ENCODE data around the gene EXOC4. TPM values are rescaled to one million over a fixed set of nuclear protein-coding genes. Genes with fewer than 3 reads are reported as not detected.

EXOC4 gene
- total RNA-seq (2021; fragmentation: NEBNext Ultra II Directional; extraction: Animal tissue kit (Norgen Biotek cat#: 25700)) (67.3 and 69.1 TPM in 2 replicates), polyA plus RNA-seq (2011; rRNA removed) (20.7 and 27.0 TPM in 2 replicates), polyA minus RNA-seq (2011; rRNA and poly(A)+ RNA removed) (164 and 189 TPM in 2 replicates)
- polyA plus RNA-seq (2011; cell fraction: cytosol; rRNA removed): 33.5 TPM
- 28.0 TPM for polyA plus RNA-seq (2011; cell fraction: nucleus; rRNA removed)
- 35.6 to 50.5 TPM (median 42.4 TPM) in 4 replicates for polyA plus RNA-seq (2012, experiment 1 of 2)
- 6.3 TPM for polyA plus RNA-seq (2012, experiment 2 of 2)
- polyA plus RNA-seq (2013, experiment 1 of 2): 28.8 TPM
- 29.6 TPM for polyA plus RNA-seq (2013, experiment 2 of 2)
- polyA minus RNA-seq (2011; cell fraction: cytosol; rRNA and poly(A)+ RNA removed): 65.8 TPM
- polyA minus RNA-seq (2011; cell fraction: nucleus; rRNA and poly(A)+ RNA removed): 349 TPM
- long read RNA-seq, experiment 1, full-length matches to known transcripts: 10 of 62 reads
- long read RNA-seq, experiment 1, partial matches to known transcripts: 48 of 62 reads
- long read RNA-seq, experiment 1, other reads (novel, unspliced or antisense): 4 of 62 reads
- long read RNA-seq, experiment 2, full-length matches to known transcripts: 4 of 72 reads
- long read RNA-seq, experiment 2, partial matches to known transcripts: 3 of 72 reads
- long read RNA-seq, experiment 2, other reads (novel, unspliced or antisense): 65 of 72 reads

GRCh38 chr7:133252858-133253518 lies at the start of gene EXOC4:
TSS of gene EXOC4 (plus strand) at chr7:133253078.
- H3K23ac ChIP-seq (ENCODE audit: insufficient read length): no peak within 1 kb of the TSS
- peak within 1 kb of the TSS; percentile 93; the same call in 1 of the 2 replicates for H4K8ac ChIP-seq (ENCODE audit: extremely low read depth, insufficient read depth, low read length)
- H3K27ac ChIP-seq (ENCODE audit: low read depth, low read length): peak within 1 kb of the TSS; percentile 82
- 1% methylated on average over 24 of the region's 25 CpGs; no CpG with 5 or more reads in 1 of the 2 experiments for WGBS, 2 experiments (ENCODE audit: extremely low coverage in 1 of 2, insufficient coverage in 1 of 2, insufficient read length in 1 of 2, insufficient replicate concordance in 2 of 2, low coverage in 1 of 2, low lambda C conversion rate in 2 of 2, missing lambda C conversion rate in 1 of 2)
- FAIRE-seq: peak; percentile 97
- peak within 1 kb of the TSS; percentile 3 for H3K56ac ChIP-seq (replicated peaks; ENCODE audit: insufficient read length, low read depth, low read length)
- no peaks in the 10 kb centered on the region for H3K36me3 ChIP-seq (ENCODE audit: control insufficient read depth in 2 of 4, insufficient read depth in 4 of 4, low read length in 3 of 4)
- no peaks in the 10 kb centered on the region for H4K20me1 ChIP-seq (replicated peaks in 1 of 2; ENCODE audit: control insufficient read depth in 1 of 2, insufficient read depth in 2 of 2, low read length in 2 of 2)
- H2BK120ac ChIP-seq (replicated peaks; ENCODE audit: low read depth, low read length): no peak within 1 kb of the TSS
- H2BK5ac ChIP-seq (ENCODE audit: low read depth, low read length): peak within 1 kb of the TSS; percentile 62
- H2BK15ac ChIP-seq (ENCODE audit: low read length): no peak within 1 kb of the TSS
- H2BK20ac ChIP-seq (ENCODE audit: low read length): no peak within 1 kb of the TSS
- H3K23me2 ChIP-seq (ENCODE audit: low read depth, low read length): peaks cover 2% of the 10 kb centered on the region; the same call in 1 of the 2 replicates
- no peak within 1 kb of the TSS for H4K91ac ChIP-seq (replicated peaks; ENCODE audit: insufficient read length, low read length)
- H3K14ac ChIP-seq (ENCODE audit: insufficient read length): no peak within 1 kb of the TSS
- peak within 1 kb of the TSS; percentile 73 to 82 (median 76) for H3K9ac ChIP-seq (replicated peaks in 1 of 4; ENCODE audit: extremely low read depth in 1 of 4, low read depth in 3 of 4, low read length in 3 of 4)
- peak within 1 kb of the TSS; percentile 59 to 95 (median 88) for H3K4me3 ChIP-seq (ENCODE audit: extremely low read depth in 1 of 4, insufficient read depth in 2 of 4, low read depth in 3 of 4, low read length in 4 of 4)
- no peak within 1 kb of the TSS for H2AK5ac ChIP-seq (ENCODE audit: low read depth, low read length)
- peak within 1 kb of the TSS; percentile 85 for H4K5ac ChIP-seq (ENCODE audit: insufficient read length, low read depth, low read length)
- peak within 1 kb of the TSS; percentile 82 to 87 for H3K4me2 ChIP-seq (ENCODE audit: insufficient read depth in 1 of 2, low read depth in 2 of 2, low read length in 2 of 2)
- no peaks in the 10 kb centered on the region; a peak in 2 of 7 replicates for H3K4me1 ChIP-seq (replicated peaks in 1 of 4; ENCODE audit: control insufficient read depth in 3 of 4, insufficient read depth in 4 of 4, low read length in 3 of 4)
- H3K9me3 ChIP-seq (ENCODE audit: insufficient read depth in 2 of 2, low read depth in 1 of 2, low read length in 1 of 2): no peaks in the 10 kb centered on the region
- peak within 1 kb of the TSS; percentile 65 for H2AFZ ChIP-seq (ENCODE audit: low read length)
- H3K79me1 ChIP-seq (ENCODE audit: low read depth, low read length): peaks cover 3% of the 10 kb centered on the region
- no peak within 1 kb of the TSS for H2BK12ac ChIP-seq (ENCODE audit: low read depth, low read length)
- no peak within 1 kb of the TSS for H3K4ac ChIP-seq (replicated peaks; ENCODE audit: insufficient read length, low read depth, low read length)
- H3K79me2 ChIP-seq (ENCODE audit: control insufficient read depth in 1 of 2, insufficient read depth in 2 of 2, low read length in 2 of 2): peaks cover 9 to 46% of the 10 kb centered on the region in 2 experiments; a peak in 3 of 4 replicates
- H3K18ac ChIP-seq (ENCODE audit: extremely low read depth, low read length): peak within 1 kb of the TSS; percentile 62
- H3K27me3 ChIP-seq (replicated peaks in 1 of 4; ENCODE audit: control insufficient read depth in 3 of 4, extremely low read depth in 1 of 4, insufficient read depth in 3 of 4, low read length in 3 of 4): no peaks in the 10 kb centered on the region
- CTCF ChIA-PET (ENCODE audit: partially characterized antibody): interaction anchor here (0.7 to 1.4 kb wide), 2 partner anchors 180 to 181 kb away, joined by 3 to 4 read pairs; no protein-coding TSS in a partner anchor
- POLR2A ChIA-PET (ENCODE audit: partially characterized antibody): interaction anchor here (1.2 to 2.6 kb wide), 5 partner anchors 9 to 171 kb away, joined by 3 to 14 read pairs (median 4); partner anchors contain the start of gene CHCHD3
- DNase-seq (ENCODE audit: low read depth in 1 of 2, low spot score in 2 of 2): peak; percentile 82 to 88
- TF ChIP-seq HDAC2 (IDR thresholded peaks at IDR 0.05; ENCODE audit: borderline replicate concordance in 1 of 2, low read depth in 2 of 2, low read length in 2 of 2) (0 out of 4 replicates have a peak, but pooled peaks of 1 of the 2 experiments have one; percentile 2), TAF1 (IDR thresholded peaks at IDR 0.05; ENCODE audit: low read depth, low read length) (peak; percentile 88), SIRT6 (IDR thresholded peaks at IDR 0.05; ENCODE audit: low read length) (no peak), SIX5 (IDR thresholded peaks at IDR 0.05; ENCODE audit: low read depth, low read length) (peak; percentile 70)
- TF ChIP-seq, protein P1, sequence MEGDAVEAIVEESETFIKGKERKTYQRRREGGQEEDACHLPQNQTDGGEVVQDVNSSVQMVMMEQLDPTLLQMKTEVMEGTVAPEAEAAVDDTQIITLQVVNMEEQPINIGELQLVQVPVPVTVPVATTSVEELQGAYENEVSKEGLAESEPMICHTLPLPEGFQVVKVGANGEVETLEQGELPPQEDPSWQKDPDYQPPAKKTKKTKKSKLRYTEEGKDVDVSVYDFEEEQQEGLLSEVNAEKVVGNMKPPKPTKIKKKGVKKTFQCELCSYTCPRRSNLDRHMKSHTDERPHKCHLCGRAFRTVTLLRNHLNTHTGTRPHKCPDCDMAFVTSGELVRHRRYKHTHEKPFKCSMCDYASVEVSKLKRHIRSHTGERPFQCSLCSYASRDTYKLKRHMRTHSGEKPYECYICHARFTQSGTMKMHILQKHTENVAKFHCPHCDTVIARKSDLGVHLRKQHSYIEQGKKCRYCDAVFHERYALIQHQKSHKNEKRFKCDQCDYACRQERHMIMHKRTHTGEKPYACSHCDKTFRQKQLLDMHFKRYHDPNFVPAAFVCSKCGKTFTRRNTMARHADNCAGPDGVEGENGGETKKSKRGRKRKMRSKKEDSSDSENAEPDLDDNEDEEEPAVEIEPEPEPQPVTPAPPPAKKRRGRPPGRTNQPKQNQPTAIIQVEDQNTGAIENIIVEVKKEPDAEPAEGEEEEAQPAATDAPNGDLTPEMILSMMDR (IDR thresholded peaks at IDR 0.05; ENCODE audit: control extremely low read depth in 1 of 3, insufficient read depth in 1 of 3, low read depth in 1 of 3, low read length in 3 of 3): no peak
